Measurements from ENCODE around the gene HEYL. TPM values are rescaled to one million over a fixed set of nuclear protein-coding genes. Genes with fewer than 3 reads are reported as not detected.

HEYL gene
- total RNA-seq, 6 experiments from 2014 or later, result 0.98 to 2.6 (median 1.6) TPM

DNA sequence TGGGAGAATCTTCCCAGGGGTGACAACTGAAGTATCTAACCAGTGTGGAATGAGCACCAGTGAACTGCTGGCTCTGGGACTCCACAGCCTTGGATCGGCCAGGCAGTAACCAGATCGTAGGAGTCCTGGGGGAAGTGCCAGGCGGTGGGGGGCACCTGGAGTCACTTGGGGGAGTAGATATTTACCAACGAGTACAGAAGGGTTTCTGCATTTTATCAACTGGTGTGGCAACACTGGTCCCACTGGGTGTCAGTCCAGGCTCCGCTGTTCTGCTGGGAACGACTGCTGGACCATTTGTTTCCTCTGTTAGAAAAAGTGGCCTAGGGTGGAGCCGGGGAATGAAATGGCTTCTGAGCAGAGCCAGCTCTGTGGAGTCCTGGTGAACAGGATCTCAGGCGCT lies 14.4 kb downstream of the HEYL start:
- H3K4me1 ChIP-seq, result no peaks in the 10 kb centered on the region
- TF ChIP-seq, protein P1, sequence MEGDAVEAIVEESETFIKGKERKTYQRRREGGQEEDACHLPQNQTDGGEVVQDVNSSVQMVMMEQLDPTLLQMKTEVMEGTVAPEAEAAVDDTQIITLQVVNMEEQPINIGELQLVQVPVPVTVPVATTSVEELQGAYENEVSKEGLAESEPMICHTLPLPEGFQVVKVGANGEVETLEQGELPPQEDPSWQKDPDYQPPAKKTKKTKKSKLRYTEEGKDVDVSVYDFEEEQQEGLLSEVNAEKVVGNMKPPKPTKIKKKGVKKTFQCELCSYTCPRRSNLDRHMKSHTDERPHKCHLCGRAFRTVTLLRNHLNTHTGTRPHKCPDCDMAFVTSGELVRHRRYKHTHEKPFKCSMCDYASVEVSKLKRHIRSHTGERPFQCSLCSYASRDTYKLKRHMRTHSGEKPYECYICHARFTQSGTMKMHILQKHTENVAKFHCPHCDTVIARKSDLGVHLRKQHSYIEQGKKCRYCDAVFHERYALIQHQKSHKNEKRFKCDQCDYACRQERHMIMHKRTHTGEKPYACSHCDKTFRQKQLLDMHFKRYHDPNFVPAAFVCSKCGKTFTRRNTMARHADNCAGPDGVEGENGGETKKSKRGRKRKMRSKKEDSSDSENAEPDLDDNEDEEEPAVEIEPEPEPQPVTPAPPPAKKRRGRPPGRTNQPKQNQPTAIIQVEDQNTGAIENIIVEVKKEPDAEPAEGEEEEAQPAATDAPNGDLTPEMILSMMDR (IDR thresholded peaks at IDR 0.05), result no peak
- no peaks in the 10 kb centered on the region for H3K36me3 ChIP-seq
- DNase-seq, result no peak
- H3K9me3 ChIP-seq, result no peaks in the 10 kb centered on the region
- no peak for ATAC-seq
- intact Hi-C loops (cut with DNase I), result no loop called here
- WGBS (ENCODE audit: insufficient coverage, low coverage, low lambda C conversion rate, missing lambda C conversion rate), result 30% methylated on average over 2 of the region's 8 CpGs
- no peak overlapping the region for H3K27ac ChIP-seq
- H3K27me3 ChIP-seq, result no peaks in the 10 kb centered on the region
- H3K4me3 ChIP-seq, result no peak overlapping the region

DNA sequence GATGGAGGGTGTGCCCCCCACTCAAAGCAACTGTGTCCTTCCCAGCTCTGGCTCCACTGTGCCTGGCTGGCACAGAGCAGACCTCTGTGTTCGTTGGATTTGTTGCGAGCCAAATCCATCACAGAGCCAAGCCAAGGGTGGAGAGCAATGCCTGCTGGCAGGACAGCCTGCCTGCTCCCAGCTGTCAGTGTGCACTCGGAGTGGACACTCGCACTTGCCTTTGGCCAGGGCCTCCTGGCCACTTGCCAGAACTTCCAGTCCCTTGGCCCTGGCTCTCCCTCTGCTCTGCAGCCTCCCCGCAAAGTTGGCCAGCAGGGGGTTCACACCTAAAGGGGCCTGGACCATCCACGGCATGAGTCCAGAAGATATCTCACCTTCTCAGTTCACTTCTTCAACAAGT lies 16.4 kb downstream of the HEYL start:
- H3K27ac ChIP-seq, result no peak overlapping the region
- no peaks in the 10 kb centered on the region for H3K9me3 ChIP-seq
- H3K4me3 ChIP-seq, result no peak overlapping the region
- intact Hi-C loops (cut with DNase I), result no loop called here
- TF ChIP-seq, protein P1 (IDR thresholded peaks at IDR 0.05), result no peak
- TF ChIP-seq POLR2A (IDR thresholded peaks at IDR 0.05), result no peak
- no peak for DNase-seq
- ATAC-seq, result no peak
- H3K4me1 ChIP-seq, result no peaks in the 10 kb centered on the region
- H3K27me3 ChIP-seq, result no peaks in the 10 kb centered on the region
- WGBS (ENCODE audit: insufficient coverage, low coverage, low lambda C conversion rate, missing lambda C conversion rate), result 100% methylated on average over 2 of the region's 6 CpGs
- no peaks in the 10 kb centered on the region for H3K36me3 ChIP-seq

DNA sequence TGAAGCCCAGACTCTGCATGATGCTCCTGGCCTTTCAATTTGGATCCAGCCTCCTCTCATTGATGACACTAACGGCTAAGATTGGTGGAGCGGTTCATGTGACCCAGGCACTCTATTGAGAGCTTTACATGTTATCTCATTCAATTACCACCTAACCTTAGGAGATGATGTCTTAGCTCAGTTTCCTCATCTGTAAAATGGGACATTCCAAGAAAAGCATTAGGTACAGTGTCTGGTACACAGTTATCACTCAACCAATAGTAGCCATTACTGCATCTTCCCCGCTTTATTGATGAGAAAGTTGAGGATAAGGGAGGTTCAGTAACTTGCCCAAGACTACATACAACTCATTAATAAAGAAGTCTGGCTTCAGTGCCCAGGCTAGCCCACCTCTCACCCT lies 17.0 kb downstream of the HEYL start:
- TF ChIP-seq, protein P1 (IDR thresholded peaks at IDR 0.05), result no peak
- TF ChIP-seq POLR2A (IDR thresholded peaks at IDR 0.05), result no peak
- no peaks in the 10 kb centered on the region for H3K4me1 ChIP-seq
- H3K27ac ChIP-seq, result no peak overlapping the region
- no peaks in the 10 kb centered on the region for H3K36me3 ChIP-seq
- no peak overlapping the region for H3K4me3 ChIP-seq
- intact Hi-C loops (cut with DNase I), result no loop called here
- ATAC-seq (no peak), DNase-seq (no peak)
- 89% methylated on average over 3 of the region's 3 CpGs for WGBS (ENCODE audit: insufficient coverage, low coverage, low lambda C conversion rate, missing lambda C conversion rate)
- no peaks in the 10 kb centered on the region for H3K9me3 ChIP-seq
- no peaks in the 10 kb centered on the region for H3K27me3 ChIP-seq

DNA sequence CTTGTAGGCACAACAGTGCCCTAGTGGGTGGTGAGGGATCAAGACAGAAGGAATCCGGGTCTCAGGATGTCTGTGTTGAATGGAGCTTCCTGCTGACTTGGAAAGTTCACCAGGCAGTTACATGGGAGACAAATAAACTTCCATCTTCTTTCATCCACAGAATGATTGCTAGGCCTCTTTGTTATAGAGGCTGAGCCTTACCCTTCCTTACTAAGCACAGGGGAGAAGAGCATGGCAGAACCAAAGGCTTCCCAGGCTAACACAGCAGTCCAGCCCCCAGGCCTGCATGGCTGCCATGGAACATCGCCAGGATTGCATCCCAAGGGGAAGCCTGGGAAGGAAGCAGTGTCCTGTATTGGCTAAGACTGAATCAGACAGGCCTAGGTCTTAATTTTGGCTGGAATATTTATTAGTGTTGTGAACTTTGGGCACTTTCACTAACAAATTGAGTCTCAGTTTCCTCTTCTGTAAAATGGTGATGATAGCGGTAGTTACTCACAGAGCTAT lies 18.7 kb downstream of the HEYL start:
- intact Hi-C loops (cut with DNase I), result no loop called here
- H3K4me1 ChIP-seq, result no peaks in the 10 kb centered on the region
- H3K9me3 ChIP-seq, result no peaks in the 10 kb centered on the region
- no peak overlapping the region for H3K27ac ChIP-seq
- no peak overlapping the region for H3K4me3 ChIP-seq
- WGBS (ENCODE audit: insufficient coverage, low coverage, low lambda C conversion rate, missing lambda C conversion rate), result 71% methylated on average over 2 of the region's 3 CpGs
- H3K36me3 ChIP-seq, result no peaks in the 10 kb centered on the region
- no peak for TF ChIP-seq POLR2A (IDR thresholded peaks at IDR 0.05)
- TF ChIP-seq, protein P1 (IDR thresholded peaks at IDR 0.05), result no peak
- ATAC-seq, result no peak
- DNase-seq, result no peak
- no peaks in the 10 kb centered on the region for H3K27me3 ChIP-seq

DNA sequence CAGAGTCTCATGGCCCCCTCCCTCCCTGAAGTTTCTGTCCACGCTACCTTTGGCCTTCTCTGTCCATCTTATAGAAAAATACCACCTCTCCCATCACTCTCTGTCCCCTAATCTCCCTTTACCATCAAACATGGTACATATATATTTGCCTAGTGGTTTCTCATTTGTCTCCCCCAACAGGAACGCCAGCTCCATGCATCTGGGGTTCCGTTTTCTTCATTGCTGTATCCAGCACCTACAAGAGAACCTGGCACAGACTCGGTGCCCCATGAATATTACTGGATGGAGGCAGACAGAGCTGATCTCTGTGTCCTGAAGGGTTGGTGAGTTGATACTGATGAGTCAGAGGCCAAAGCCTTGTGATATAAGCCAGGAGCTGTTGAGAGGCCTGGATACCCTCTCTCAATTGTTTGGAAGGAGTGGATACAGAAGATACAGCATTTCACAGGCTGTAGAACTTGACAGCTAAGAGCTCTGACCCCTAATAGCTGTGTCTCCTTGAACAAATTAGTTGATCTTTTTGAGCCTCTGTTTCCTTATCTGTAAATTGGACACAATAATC lies 21.9 kb downstream of the HEYL start:
- WGBS (ENCODE audit: insufficient coverage, low coverage, low lambda C conversion rate, missing lambda C conversion rate), result 74% methylated on average over 3 of the region's 4 CpGs
- no peak overlapping the region for H3K4me3 ChIP-seq
- TF ChIP-seq, protein P1 (IDR thresholded peaks at IDR 0.05), result no peak
- no peak for TF ChIP-seq POLR2A (IDR thresholded peaks at IDR 0.05)
- DNase-seq (no peak), ATAC-seq (no peak)
- intact Hi-C loops (cut with DNase I), result no loop called here
- no peaks in the 10 kb centered on the region for H3K36me3 ChIP-seq
- no peaks in the 10 kb centered on the region for H3K9me3 ChIP-seq
- no peaks in the 10 kb centered on the region for H3K27me3 ChIP-seq
- no peaks in the 10 kb centered on the region for H3K4me1 ChIP-seq
- no peak overlapping the region for H3K27ac ChIP-seq
